Measurements from ENCODE around the gene AAK1. TPM values are rescaled to one million over a fixed set of nuclear protein-coding genes. Genes with fewer than 3 reads are reported as not detected.

The AAK1 gene
- total and polyA plus RNA-seq, 2 donors (not counting 1 experiment from before 2014, with no cell fraction given), result 43.5 to 45.7 TPM

DNA sequence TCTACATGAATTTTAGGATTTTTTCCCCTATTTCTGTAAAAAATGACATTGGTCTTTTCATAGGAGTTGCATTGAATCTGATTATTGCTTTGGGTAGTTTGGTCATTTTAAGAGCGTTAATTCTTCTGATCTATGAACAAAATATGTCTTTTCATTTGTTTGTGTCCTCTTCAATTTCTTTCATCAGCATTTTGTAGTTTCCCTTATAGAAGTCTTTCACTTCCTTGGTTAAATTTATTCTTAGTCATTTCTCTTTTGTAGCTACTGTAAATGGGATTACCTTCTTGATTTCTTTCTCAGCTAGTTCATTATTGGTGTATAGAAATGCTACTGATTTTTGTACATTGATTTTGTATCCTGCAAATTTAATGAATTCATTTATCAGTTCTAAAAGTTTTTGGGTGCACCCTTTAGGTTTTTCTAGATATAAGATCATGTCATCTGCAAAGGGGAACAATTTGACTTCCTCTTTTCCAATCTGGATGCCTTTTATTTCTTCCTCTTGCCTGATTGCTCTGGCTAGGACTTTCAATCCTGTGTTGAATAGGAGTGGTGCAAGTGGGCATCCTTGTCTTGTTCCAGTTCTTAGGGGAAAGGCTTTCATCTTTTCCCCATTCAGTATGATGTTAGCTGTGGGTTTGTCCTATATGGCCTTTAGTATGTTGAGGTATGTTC lies 36.6 kb upstream of the AAK1 start:
- Histone ChIP-seq H3K4me1 (ENCODE audit: control insufficient read depth, extremely low read depth, insufficient read depth, low read length) (peaks cover 8% of the 10 kb centered on the region), H3K27ac (ENCODE audit: insufficient read depth, low read length) (no peak overlapping the region), H4K20me1 (ENCODE audit: control insufficient read depth, extremely low read depth, insufficient read depth, low read length) (no peaks in the 10 kb centered on the region), H3K79me2 (ENCODE audit: control insufficient read depth, insufficient read depth, low read length) (no peaks in the 10 kb centered on the region), H2AFZ (ENCODE audit: low read length) (no peak overlapping the region), H3K9ac (ENCODE audit: insufficient read depth, low read length) (no peak overlapping the region), H3K27me3 (ENCODE audit: control insufficient read depth, insufficient read depth, low read length) (no peaks in the 10 kb centered on the region), H3K4me3 (replicated peaks in 1 of 4; ENCODE audit: control extremely low read depth in 1 of 4, insufficient read depth in 1 of 4, low read depth in 3 of 4, low read length in 4 of 4) (no peak overlapping the region), H3K4me2 (ENCODE audit: extremely low read depth, insufficient read depth, low read length) (no peak overlapping the region), H3K9me3 (ENCODE audit: control insufficient read depth, insufficient read depth, low read depth, low read length) (no peaks in the 10 kb centered on the region), H3K36me3 (ENCODE audit: control insufficient read depth, insufficient read depth, low read length) (no peaks in the 10 kb centered on the region)
- no peak for DNase-seq (ENCODE audit: low read depth in 2 of 2)
- TF ChIP-seq, protein P1, sequence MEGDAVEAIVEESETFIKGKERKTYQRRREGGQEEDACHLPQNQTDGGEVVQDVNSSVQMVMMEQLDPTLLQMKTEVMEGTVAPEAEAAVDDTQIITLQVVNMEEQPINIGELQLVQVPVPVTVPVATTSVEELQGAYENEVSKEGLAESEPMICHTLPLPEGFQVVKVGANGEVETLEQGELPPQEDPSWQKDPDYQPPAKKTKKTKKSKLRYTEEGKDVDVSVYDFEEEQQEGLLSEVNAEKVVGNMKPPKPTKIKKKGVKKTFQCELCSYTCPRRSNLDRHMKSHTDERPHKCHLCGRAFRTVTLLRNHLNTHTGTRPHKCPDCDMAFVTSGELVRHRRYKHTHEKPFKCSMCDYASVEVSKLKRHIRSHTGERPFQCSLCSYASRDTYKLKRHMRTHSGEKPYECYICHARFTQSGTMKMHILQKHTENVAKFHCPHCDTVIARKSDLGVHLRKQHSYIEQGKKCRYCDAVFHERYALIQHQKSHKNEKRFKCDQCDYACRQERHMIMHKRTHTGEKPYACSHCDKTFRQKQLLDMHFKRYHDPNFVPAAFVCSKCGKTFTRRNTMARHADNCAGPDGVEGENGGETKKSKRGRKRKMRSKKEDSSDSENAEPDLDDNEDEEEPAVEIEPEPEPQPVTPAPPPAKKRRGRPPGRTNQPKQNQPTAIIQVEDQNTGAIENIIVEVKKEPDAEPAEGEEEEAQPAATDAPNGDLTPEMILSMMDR (conservative IDR thresholded peaks at IDR 0.05 in 1 of 2, IDR thresholded peaks at IDR 0.05 in 1 of 2; ENCODE audit: low read depth in 1 of 2, low read length in 2 of 2), result no peak
- no peak for TF ChIP-seq EZH2 (IDR thresholded peaks at IDR 0.05; ENCODE audit: low read length, missing control alignments)

DNA sequence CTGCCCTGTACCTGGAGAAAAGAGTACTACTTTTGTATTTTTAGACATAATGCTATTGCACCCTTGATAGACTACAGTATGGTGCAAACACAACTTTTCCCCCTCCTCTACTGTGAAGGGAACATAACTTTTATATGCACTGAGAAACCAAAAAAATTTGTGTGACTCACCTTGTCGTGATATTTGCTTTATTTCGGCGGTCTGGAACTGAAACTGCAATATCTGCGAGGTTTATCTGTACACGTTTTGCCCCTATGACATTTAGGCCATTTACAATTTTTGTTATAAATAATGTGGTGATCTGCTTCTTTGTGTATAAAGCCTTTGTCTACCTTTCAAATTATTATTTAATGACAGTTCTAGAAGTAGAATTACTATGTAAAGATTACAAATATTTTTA lies 34.4 kb upstream of the AAK1 start:
- Histone ChIP-seq H3K9me3 (ENCODE audit: control insufficient read depth, insufficient read depth, low read depth, low read length) (no peaks in the 10 kb centered on the region), H2AFZ (ENCODE audit: low read length) (no peak overlapping the region), H3K9ac (ENCODE audit: insufficient read depth, low read length) (no peak overlapping the region), H4K20me1 (ENCODE audit: control insufficient read depth, extremely low read depth, insufficient read depth, low read length) (no peaks in the 10 kb centered on the region), H3K27ac (ENCODE audit: insufficient read depth, low read length) (no peak overlapping the region), H3K36me3 (ENCODE audit: control insufficient read depth, insufficient read depth, low read length) (no peaks in the 10 kb centered on the region), H3K4me2 (ENCODE audit: extremely low read depth, insufficient read depth, low read length) (no peak overlapping the region), H3K4me3 (replicated peaks in 1 of 4; ENCODE audit: control extremely low read depth in 1 of 4, insufficient read depth in 1 of 4, low read depth in 3 of 4, low read length in 4 of 4) (no peak overlapping the region), H3K79me2 (ENCODE audit: control insufficient read depth, insufficient read depth, low read length) (no peaks in the 10 kb centered on the region), H3K27me3 (ENCODE audit: control insufficient read depth, insufficient read depth, low read length) (no peaks in the 10 kb centered on the region), H3K4me1 (ENCODE audit: control insufficient read depth, extremely low read depth, insufficient read depth, low read length) (peaks cover 3% of the 10 kb centered on the region)
- TF ChIP-seq, protein P1 (conservative IDR thresholded peaks at IDR 0.05 in 1 of 2, IDR thresholded peaks at IDR 0.05 in 1 of 2; ENCODE audit: low read depth in 1 of 2, low read length in 2 of 2), result no peak
- TF ChIP-seq EZH2 (IDR thresholded peaks at IDR 0.05; ENCODE audit: low read length, missing control alignments), result no peak
- no peak for DNase-seq (ENCODE audit: low read depth in 2 of 2)

DNA sequence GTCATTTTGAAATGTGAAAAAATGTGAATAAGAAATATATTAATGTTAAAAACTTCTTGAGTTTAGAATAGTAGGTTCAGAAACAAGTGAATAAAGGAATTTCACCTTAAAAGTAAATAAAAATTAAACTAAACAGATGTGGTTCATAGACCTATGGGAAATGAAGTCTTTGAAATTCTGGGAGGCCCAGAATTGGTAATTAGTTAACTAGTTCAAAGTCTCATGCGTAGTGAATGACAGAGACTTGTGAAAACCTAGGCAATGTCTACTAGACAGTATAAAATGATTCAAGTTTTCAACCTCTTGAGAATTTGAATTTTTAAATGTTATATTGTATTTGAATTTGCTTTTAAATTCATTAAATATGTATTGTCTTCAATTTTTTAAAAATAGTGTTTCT lies 32.6 kb upstream of the AAK1 start:
- Histone ChIP-seq H3K4me3 (replicated peaks in 1 of 4; ENCODE audit: control extremely low read depth in 1 of 4, insufficient read depth in 1 of 4, low read depth in 3 of 4, low read length in 4 of 4) (no peak overlapping the region), H4K20me1 (ENCODE audit: control insufficient read depth, extremely low read depth, insufficient read depth, low read length) (no peaks in the 10 kb centered on the region), H3K4me1 (ENCODE audit: control insufficient read depth, extremely low read depth, insufficient read depth, low read length) (no peaks in the 10 kb centered on the region), H3K9me3 (ENCODE audit: control insufficient read depth, insufficient read depth, low read depth, low read length) (no peaks in the 10 kb centered on the region), H2AFZ (ENCODE audit: low read length) (no peak overlapping the region), H3K9ac (ENCODE audit: insufficient read depth, low read length) (no peak overlapping the region), H3K27me3 (ENCODE audit: control insufficient read depth, insufficient read depth, low read length) (no peaks in the 10 kb centered on the region), H3K36me3 (ENCODE audit: control insufficient read depth, insufficient read depth, low read length) (no peaks in the 10 kb centered on the region), H3K4me2 (ENCODE audit: extremely low read depth, insufficient read depth, low read length) (no peak overlapping the region), H3K27ac (ENCODE audit: insufficient read depth, low read length) (no peak overlapping the region), H3K79me2 (ENCODE audit: control insufficient read depth, insufficient read depth, low read length) (no peaks in the 10 kb centered on the region)
- no peak for TF ChIP-seq EZH2 (IDR thresholded peaks at IDR 0.05; ENCODE audit: low read length, missing control alignments)
- TF ChIP-seq, protein P1 (conservative IDR thresholded peaks at IDR 0.05 in 1 of 2, IDR thresholded peaks at IDR 0.05 in 1 of 2; ENCODE audit: low read depth in 1 of 2, low read length in 2 of 2), result no peak
- DNase-seq (ENCODE audit: low read depth in 2 of 2), result no peak

All from fibroblast of lung (primary cell).